M059J (cell line): ENCODE results near the gene AMHR2. TPM values are rescaled to one million over a fixed set of nuclear protein-coding genes. Genes with fewer than 3 reads are reported as not detected.

ENCODE experiments used
- DNase-seq: peaks from one replicate; pipeline ENCODE4 v3.0.0-alpha.2; 2012; ENCODE audit warnings: low read depth
- total RNA-seq: library from RNA; depleted of rRNA; stranded (reverse); fragments of >200 nt; shearing (Covaris generic); gene quantifications from 2 replicates; pipeline ENCODE4 v1.2.3, GENCODE V29; 2014

Gene AMHR2
- total RNA-seq, 1 experiment from 2014 or later, result not detected

GRCh38 chr12:53452159-53453077 is 28.8 kb downstream of the AMHR2 start:
- DNase-seq, result peak; percentile 78

- no peak for DNase-seq
Measured at GRCh38 chr12:53453953-53454640, 30.4 kb downstream of the AMHR2 start.

GRCh38 chr12:53454707-53455106 is 31.1 kb downstream of the AMHR2 start:
- DNase-seq, result no peak

- DNase-seq, result no peak
Measured at GRCh38 chr12:53456654-53457366, 33.2 kb downstream of the AMHR2 start.

- DNase-seq, result no peak
Measured at GRCh38 chr12:53459097-53459496, 35.4 kb downstream of the AMHR2 start.

GRCh38 chr12:53461059-53461458 is 37.4 kb downstream of the AMHR2 start:
- no peak for DNase-seq

DNA sequence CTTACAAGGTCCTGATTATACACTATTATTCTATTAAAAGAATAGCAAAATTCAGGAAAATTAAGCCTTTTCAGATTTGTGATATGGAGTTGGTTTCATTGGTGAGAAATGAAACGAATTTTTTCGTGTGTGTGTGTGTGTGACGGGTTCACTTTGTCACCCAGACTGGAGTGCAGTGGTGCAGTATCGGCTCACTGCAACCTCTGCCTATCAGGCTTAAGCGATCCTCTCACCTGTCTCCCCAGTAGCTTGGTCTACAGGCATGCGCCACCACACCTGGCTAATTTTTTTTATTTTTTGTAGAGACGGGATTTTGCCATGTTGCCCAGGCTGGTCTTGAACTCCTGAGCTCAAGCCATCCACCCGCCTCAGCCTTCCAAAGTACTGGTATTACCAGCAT is 37.9 kb downstream of the AMHR2 start:
- no peak for DNase-seq

GRCh38 chr12:53462935-53463334 is 39.3 kb downstream of the AMHR2 start:
- DNase-seq, result no peak

GRCh38 chr12:53463802-53464560 is 40.3 kb downstream of the AMHR2 start:
- DNase-seq, result no peak

- DNase-seq, result no peak
Measured at GRCh38 chr12:53464685-53465418, 41.2 kb downstream of the AMHR2 start.

GRCh38 chr12:53465679-53466078 is 42.0 kb downstream of the AMHR2 start:
- no peak for DNase-seq

DNA sequence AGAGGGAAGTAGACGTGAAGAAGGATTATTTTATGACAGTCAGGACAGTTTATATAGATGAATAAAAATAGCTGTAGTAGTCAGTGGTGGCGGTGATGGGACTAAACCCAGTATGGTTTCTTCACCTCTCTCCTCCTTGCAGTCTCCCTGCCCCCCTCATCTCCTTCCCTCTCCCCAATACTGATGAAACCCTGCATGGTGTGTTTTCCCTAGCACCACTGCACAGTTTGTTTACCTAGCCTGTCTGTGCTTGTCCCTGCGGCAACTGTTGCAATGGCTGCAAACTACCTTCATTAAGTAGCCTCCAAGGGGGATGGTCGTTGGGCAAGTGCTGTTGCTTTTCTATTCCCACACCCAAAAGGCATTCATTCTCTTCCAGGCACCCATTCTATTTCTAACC is 43.0 kb downstream of the AMHR2 start:
- no peak for DNase-seq

- DNase-seq, result no peak
Measured at GRCh38 chr12:53467082-53467481, 43.4 kb downstream of the AMHR2 start.

DNA sequence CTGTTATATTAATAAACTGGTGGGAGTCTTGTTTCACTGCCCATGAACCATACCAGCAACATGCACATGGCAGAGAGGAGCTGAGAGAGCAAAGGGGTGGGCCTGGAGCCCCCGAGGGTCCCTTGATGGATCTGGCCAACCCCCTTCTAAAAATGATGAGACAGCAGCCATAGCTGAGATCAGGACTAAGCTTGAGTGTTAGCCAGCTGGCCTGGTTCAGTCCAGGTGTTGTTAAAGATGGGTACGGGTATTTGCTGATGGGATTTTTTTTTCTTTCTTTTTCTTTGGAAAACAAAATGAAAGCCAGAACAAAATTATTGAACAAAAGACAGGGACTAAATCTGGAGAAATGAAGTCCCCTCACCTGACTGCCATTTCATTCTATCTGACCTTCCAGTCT is 44.2 kb downstream of the AMHR2 start:
- DNase-seq, result no peak

DNA sequence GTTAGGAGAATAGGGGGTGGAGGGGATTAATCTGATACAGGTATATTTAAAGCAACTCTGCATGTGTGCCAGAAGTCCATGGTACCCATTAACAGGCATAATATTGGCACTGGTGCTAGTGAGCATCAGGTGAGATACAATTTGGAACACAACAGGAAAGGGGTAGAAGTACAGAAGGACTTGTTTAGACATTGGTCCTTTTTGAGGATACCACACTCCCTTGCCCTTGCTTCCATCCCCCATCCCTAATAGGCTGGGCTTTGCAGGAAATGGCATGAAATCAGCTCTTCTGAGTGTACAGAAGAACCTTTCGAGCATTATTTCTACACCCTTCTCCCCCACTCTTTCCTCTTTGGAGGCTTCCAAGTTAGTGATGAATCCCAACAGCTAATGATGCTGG is 44.6 kb downstream of the AMHR2 start:
- DNase-seq, result no peak

DNA sequence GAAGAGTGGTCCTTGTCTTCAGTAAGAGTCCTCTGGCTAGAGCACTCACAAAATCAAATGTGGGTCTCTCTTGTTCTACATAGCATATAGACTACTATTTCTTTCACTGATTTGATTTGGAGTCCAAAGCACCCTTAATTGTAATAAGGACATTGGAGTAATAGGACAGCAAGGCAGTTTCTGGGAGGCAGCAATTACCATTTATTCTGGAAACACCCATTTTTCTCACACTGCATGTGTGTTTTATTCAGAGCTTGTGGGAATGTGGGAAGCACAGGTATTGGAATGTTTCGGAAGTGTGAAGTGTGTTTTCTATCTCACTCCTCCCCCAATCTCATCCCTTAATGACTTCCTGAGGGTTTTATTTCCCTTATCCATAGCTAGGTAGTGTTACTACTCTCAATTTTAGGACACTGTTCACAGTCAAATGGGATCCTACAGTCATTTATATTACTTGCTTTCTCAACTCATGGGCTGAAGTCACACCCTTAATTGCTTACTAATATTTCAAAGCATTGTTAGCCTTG is 48.5 kb downstream of the AMHR2 start:
- no peak for DNase-seq

- no peak for DNase-seq
Measured at GRCh38 chr12:53474077-53474476, 50.4 kb downstream of the AMHR2 start.

DNA sequence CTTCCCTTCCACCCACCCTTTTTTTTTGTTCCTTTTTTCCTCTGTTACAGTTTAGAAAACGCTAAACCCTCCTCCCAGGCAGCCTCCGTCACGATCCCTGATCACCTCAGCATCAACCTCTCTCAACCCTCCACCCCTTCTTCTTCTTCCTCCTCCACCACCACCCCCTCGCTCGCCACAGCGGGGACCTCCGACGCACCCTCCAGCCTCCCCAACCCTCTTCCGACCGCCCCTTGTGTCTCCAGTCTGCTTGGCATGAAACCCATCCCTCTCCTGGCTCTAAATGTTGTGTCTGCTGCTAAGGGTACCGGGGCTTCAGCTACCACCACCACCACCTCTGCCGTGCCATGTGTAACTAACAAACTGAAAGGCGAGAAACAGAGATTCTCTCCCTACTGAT is 51.2 kb downstream of the AMHR2 start:
- no peak for DNase-seq

GRCh38 chr12:53476769-53477209 is 53.1 kb downstream of the AMHR2 start:
- DNase-seq, result no peak

DNA sequence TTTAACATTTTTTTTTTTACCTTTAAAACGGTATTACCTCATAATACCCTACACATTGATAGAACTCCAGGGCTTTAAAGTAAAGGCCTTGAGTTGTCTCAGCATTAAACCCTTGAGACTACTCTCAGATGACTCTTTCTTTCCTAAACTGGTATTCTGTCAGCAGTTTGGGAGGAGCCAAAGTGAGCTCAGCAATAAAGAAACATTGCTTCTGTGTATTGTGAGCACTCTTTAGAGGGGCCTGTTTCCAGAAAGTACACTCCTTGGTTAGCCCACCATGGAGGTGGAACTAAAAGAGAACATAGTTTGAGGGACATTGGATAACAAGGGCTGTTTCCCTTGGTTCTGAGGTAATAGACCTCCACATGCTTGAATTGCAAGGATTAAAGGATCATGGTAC is 55.2 kb downstream of the AMHR2 start:
- DNase-seq, result no peak

DNA sequence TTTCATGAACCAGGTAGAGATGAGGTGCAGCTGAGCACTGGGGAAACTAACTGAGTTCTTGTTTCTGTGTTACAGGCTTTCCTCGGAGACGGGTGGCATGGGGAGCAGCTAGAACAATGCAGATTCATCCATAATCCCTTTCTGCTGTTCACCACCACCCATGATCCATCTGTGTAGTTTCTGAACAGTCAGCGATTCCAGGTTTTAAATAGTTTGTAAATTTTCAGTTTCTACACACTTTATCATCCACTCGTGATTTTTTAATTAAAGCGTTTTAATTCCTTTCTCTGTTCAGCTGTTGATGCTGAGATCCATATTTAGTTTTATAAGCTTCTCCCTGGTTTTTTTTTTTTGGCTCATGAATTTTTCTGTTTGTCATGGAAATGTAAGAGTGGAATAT is 55.7 kb downstream of the AMHR2 start:
- DNase-seq, result no peak
